ENCODE data around the gene CDK19. TPM values are rescaled to one million over a fixed set of nuclear protein-coding genes. Genes with fewer than 3 reads are reported as not detected.

The CDK19 gene
- total RNA-seq, 3 donors from 2014 or later (not counting 1 experiment from before 2014, with no cell fraction given), result 21.2 to 30.8 (median 25.9) TPM

DNA sequence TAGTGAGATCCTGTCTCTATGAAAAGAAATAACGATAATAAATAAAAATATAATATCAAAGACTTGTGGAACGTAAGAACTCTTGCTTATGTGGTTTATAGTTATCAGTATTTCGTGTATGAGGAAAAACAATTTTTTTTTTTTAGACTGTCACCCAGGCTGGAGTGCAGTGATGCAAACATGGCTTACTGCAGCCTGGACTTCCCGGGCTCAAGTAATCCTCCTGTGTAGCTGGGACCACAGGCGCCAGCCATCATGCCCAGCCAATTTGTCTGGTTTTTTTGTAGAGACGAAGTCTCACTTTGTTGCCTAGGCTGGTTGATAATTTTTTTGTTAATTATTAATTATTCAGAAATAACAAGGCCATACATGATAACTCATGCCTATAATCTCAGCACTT is 18.6 kb upstream of the CDK19 start:
- DNase-seq (no peak), ATAC-seq (no peak)
- Histone ChIP-seq H3K27ac (ENCODE audit: low read length) (no peak overlapping the region), H3K4me1 (ENCODE audit: control insufficient read depth, insufficient read depth, low read length) (no peaks in the 10 kb centered on the region), H3K27me3 (ENCODE audit: control insufficient read depth, insufficient read depth, low read length) (no peaks in the 10 kb centered on the region), H3K4me3 (ENCODE audit: low read length) (no peak overlapping the region), H3K36me3 (ENCODE audit: control insufficient read depth, insufficient read depth, low read length) (no peaks in the 10 kb centered on the region), H3K9me3 (ENCODE audit: control insufficient read depth, insufficient read depth, low read length) (no peaks in the 10 kb centered on the region)
- no peaks in the 10 kb centered on the region for H3K36me3 Mint-ChIP-seq
- TF ChIP-seq, protein P1, sequence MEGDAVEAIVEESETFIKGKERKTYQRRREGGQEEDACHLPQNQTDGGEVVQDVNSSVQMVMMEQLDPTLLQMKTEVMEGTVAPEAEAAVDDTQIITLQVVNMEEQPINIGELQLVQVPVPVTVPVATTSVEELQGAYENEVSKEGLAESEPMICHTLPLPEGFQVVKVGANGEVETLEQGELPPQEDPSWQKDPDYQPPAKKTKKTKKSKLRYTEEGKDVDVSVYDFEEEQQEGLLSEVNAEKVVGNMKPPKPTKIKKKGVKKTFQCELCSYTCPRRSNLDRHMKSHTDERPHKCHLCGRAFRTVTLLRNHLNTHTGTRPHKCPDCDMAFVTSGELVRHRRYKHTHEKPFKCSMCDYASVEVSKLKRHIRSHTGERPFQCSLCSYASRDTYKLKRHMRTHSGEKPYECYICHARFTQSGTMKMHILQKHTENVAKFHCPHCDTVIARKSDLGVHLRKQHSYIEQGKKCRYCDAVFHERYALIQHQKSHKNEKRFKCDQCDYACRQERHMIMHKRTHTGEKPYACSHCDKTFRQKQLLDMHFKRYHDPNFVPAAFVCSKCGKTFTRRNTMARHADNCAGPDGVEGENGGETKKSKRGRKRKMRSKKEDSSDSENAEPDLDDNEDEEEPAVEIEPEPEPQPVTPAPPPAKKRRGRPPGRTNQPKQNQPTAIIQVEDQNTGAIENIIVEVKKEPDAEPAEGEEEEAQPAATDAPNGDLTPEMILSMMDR (IDR thresholded peaks at IDR 0.05), result no peak
- no peaks in the 10 kb centered on the region for H3K27me3 Mint-ChIP-seq (ENCODE audit: low read depth in 2 of 2)
- WGBS (ENCODE audit: insufficient coverage), result 93% methylated on average over 4 of the region's 6 CpGs
- no peaks in the 10 kb centered on the region for H3K4me1 Mint-ChIP-seq
- H3K4me3 Mint-ChIP-seq, result no peak overlapping the region
- intact Hi-C loops (cut with micrococcal nuclease), result no loop called here
- no peaks in the 10 kb centered on the region for H3K9me3 Mint-ChIP-seq
- H3K27ac Mint-ChIP-seq, result no peak overlapping the region

- ATAC-seq, result no peak
Measured at GRCh38 chr6:110831405-110831804, 16.1 kb upstream of the CDK19 start.

GRCh38 chr6:110828396-110828795 is 13.1 kb upstream of the CDK19 start:
- Mint-ChIP-seq H3K4me3 (no peak overlapping the region), H3K27me3 (ENCODE audit: low read depth in 2 of 2) (no peaks in the 10 kb centered on the region), H3K9me3 (no peaks in the 10 kb centered on the region), H3K4me1 (no peaks in the 10 kb centered on the region), H3K36me3 (no peaks in the 10 kb centered on the region), H3K27ac (no peak overlapping the region)
- no peak for ATAC-seq
- H3K4me3 ChIP-seq (ENCODE audit: low read length), result no peak overlapping the region
- H3K4me1 ChIP-seq (ENCODE audit: control insufficient read depth, insufficient read depth, low read length), result no peaks in the 10 kb centered on the region
- WGBS (ENCODE audit: insufficient coverage), result 88% methylated on average over 1 of the region's 1 CpG
- intact Hi-C loops (cut with micrococcal nuclease), result no loop called here
- H3K9me3 ChIP-seq (ENCODE audit: control insufficient read depth, insufficient read depth, low read length), result no peaks in the 10 kb centered on the region
- H3K27ac ChIP-seq (ENCODE audit: low read length), result no peak overlapping the region
- no peaks in the 10 kb centered on the region for H3K27me3 ChIP-seq (ENCODE audit: control insufficient read depth, insufficient read depth, low read length)
- TF ChIP-seq, protein P1 (IDR thresholded peaks at IDR 0.05), result no peak
- no peak for DNase-seq
- no peaks in the 10 kb centered on the region for H3K36me3 ChIP-seq (ENCODE audit: control insufficient read depth, insufficient read depth, low read length)

More at GRCh38 chr6:110831405-110831804, 16.1 kb upstream of the CDK19 start:
- Histone ChIP-seq H3K36me3 (ENCODE audit: control insufficient read depth, insufficient read depth, low read length) (no peaks in the 10 kb centered on the region), H3K4me1 (ENCODE audit: control insufficient read depth, insufficient read depth, low read length) (no peaks in the 10 kb centered on the region), H3K27ac (ENCODE audit: low read length) (no peak overlapping the region), H3K27me3 (ENCODE audit: control insufficient read depth, insufficient read depth, low read length) (no peaks in the 10 kb centered on the region), H3K4me3 (ENCODE audit: low read length) (no peak overlapping the region), H3K9me3 (ENCODE audit: control insufficient read depth, insufficient read depth, low read length) (no peaks in the 10 kb centered on the region)
- TF ChIP-seq, protein P1 (IDR thresholded peaks at IDR 0.05), result no peak
- Mint-ChIP-seq H3K36me3 (no peaks in the 10 kb centered on the region), H3K27ac (no peak overlapping the region), H3K4me3 (no peak overlapping the region), H3K27me3 (ENCODE audit: low read depth in 2 of 2) (no peaks in the 10 kb centered on the region), H3K9me3 (no peaks in the 10 kb centered on the region), H3K4me1 (no peaks in the 10 kb centered on the region)
- 91% methylated on average over 4 of the region's 6 CpGs for WGBS (ENCODE audit: insufficient coverage)
- intact Hi-C loops (cut with micrococcal nuclease), result no loop called here
- DNase-seq, result no peak

Measured in natural killer cell (primary cell).